Sigmoid colon (tissue), 7 donors: Measurements from ENCODE around the gene ZNF512B. TPM values are rescaled to one million over a fixed set of nuclear protein-coding genes. Genes with fewer than 3 reads are reported as not detected.

Experiments used
- DNase-seq: peaks from one replicate; pipeline ENCODE4 v3.0.0-alpha.2; 2019
- H3K27ac ChIP-seq, 4 donors: fragments of 200-600 bp; sonication (generic); one replicate each; pipeline ENCODE4 v1.5.1; 2016 to 2019; ENCODE audit warnings: mild to moderate bottlenecking in 1 of 4
- H3K27me3 ChIP-seq, 3 donors: fragments of 200-600 bp; sonication (generic); one replicate each; pipeline ENCODE4 v1.5.1; 2019; ENCODE audit warnings: mild to moderate bottlenecking in 1 of 3
- H3K36me3 ChIP-seq, 4 donors: fragments of 200-600 bp; sonication (generic); one replicate each; pipeline ENCODE4 v1.5.1; 2016 to 2019
- H3K4me1 ChIP-seq, 4 donors: fragments of 200-600 bp; sonication (generic); one replicate each; pipeline ENCODE4 v1.5.1; 2017 to 2019
- H3K4me3 ChIP-seq, 4 donors: fragments of 200-600 bp; sonication (generic); one replicate each; pipeline ENCODE4 v1.5.1; 2017 to 2019; ENCODE audit warnings: mild to moderate bottlenecking in 2 of 4, moderate library complexity in 1 of 4
- H3K9me3 ChIP-seq, 4 donors: fragments of 200-600 bp in 3 of 4; sonication (generic) in 3 of 4; one replicate each; pipeline versions ENCODE4 v1.5.1 to v1.6.1; 2013 to 2019
- EP300 ChIP-seq, 4 donors: sonication (generic); formaldehyde crosslinking; IDR thresholded peaks; one replicate each; pipeline ENCODE4 v1.6.1; 2017; ENCODE audit warnings: antibody characterized with exemption in 4 of 4
- POLR2A ChIP-seq, 2 donors: fragments of 450-650 bp; IDR thresholded peaks; one replicate each; pipeline ENCODE4 v1.6.1; 2016; ENCODE audit warnings: antibody characterized with exemption in 2 of 2, mild to moderate bottlenecking in 2 of 2, moderate library complexity in 2 of 2
- POLR2AphosphoS5 ChIP-seq, 4 donors: sonication (generic); formaldehyde crosslinking; IDR thresholded peaks; one replicate each; pipeline ENCODE4 v1.6.1; 2017; ENCODE audit warnings: antibody characterized with exemption in 4 of 4
- WGBS, 2 donors: extraction: QIAGEN DNeasy Blood & Tissue Kit; methylation state at CpG; one replicate each; pipeline ENCODE4 v1.1.7; 2013; 5-methylcytosine and 5-hydroxymethylcytosine counted together
- intact Hi-C: fragments of 100-400 bp; cut with DNase I; formaldehyde crosslinking; loops from one replicate; pipeline ENCODE4 v1.15.1; 2023
- polyA plus RNA-seq, 3 donors: library from polyadenylated mRNA; stranded (reverse); fragments of 200-250 nt; gene quantifications; one replicate each; pipeline ENCODE4 v1.2.3, GENCODE V29; 2013
- total RNA-seq, 4 donors: library from RNA; depleted of rRNA; stranded (reverse); fragments of >200 nt; gene quantifications; one replicate each; pipeline ENCODE4 v1.1.0, GENCODE V29; 2016
- TF ChIP-seq, protein P1 (sequence below), 4 experiments: fragments of 450-650 bp in 3 of 4; fragments of 200-600 bp in 1 of 4; IDR thresholded peaks; one replicate each; pipeline ENCODE4 v1.5.1; 2016 to 2019; ENCODE audit warnings: antibody characterized with exemption in 4 of 4, mild to moderate bottlenecking in 3 of 4, moderate library complexity in 2 of 4
- donor health status: healthy with polysubstance abuse.
- donor health status: Bipolar disorder and iron deficiency.
- donor health status: healthy.

Gene ZNF512B
- total and polyA plus RNA-seq, 7 donors = 0.23 to 10.8 (median 5.5) TPM

DNA sequence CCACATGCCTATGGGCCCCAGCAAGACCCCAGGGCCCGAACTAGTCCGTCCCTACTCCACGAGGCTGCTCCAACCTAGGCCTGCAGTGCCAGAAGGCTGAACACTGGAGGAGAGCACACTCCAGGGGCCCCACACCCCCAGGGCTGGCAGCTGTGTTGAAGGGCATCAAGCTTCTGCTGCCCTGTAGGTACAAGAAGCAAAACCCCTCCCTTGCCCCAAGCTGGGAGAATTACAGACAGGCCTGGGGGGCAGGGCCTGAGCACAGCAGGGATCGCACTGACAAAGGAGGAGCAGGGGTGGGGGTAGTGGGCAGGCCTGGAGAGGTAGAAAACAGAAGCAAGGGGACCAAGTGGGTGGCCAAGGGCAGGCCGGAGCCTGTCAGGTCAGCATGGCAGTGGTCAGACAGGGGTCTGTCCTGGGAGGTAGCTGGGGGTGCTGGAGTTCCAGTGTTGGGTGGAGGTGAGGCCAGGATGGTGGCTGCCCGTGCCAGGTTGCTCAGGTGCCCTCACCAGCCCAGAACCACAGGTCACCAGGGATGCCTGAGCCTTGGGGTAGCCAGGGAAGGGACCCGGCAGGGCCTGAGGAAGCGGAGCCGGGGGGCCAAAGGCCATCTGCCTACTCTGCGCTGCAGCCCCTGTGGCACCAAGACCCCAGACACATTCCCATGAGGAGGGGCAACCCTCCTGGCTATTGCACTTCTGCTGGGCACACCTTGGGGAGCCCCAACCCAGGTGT, 10.6 kb downstream of the ZNF512B start:
- no peak for DNase-seq
- Histone ChIP-seq H3K36me3 (peaks cover 0 to 47% (median 18%) of the 10 kb centered on the region in 4 donors), H3K4me1 (peaks cover 0 to 31% (median 26%) of the 10 kb centered on the region in 4 donors), H3K9me3 (no peaks in the 10 kb centered on the region), H3K4me3 (no peak overlapping the region), H3K27me3 (no peaks in the 10 kb centered on the region), H3K27ac (no peak overlapping the region)
- WGBS, 2 donors = 91% methylated on average over 10 of the region's 10 CpGs
- TF ChIP-seq, protein P1, sequence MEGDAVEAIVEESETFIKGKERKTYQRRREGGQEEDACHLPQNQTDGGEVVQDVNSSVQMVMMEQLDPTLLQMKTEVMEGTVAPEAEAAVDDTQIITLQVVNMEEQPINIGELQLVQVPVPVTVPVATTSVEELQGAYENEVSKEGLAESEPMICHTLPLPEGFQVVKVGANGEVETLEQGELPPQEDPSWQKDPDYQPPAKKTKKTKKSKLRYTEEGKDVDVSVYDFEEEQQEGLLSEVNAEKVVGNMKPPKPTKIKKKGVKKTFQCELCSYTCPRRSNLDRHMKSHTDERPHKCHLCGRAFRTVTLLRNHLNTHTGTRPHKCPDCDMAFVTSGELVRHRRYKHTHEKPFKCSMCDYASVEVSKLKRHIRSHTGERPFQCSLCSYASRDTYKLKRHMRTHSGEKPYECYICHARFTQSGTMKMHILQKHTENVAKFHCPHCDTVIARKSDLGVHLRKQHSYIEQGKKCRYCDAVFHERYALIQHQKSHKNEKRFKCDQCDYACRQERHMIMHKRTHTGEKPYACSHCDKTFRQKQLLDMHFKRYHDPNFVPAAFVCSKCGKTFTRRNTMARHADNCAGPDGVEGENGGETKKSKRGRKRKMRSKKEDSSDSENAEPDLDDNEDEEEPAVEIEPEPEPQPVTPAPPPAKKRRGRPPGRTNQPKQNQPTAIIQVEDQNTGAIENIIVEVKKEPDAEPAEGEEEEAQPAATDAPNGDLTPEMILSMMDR (IDR thresholded peaks at IDR 0.05) = no peak
- TF ChIP-seq EP300 (IDR thresholded peaks at IDR 0.05) (no peak), POLR2A (IDR thresholded peaks at IDR 0.05) (no peak), POLR2AphosphoS5 (IDR thresholded peaks at IDR 0.05) (no peak)
- intact Hi-C loops = no loop called here

DNA sequence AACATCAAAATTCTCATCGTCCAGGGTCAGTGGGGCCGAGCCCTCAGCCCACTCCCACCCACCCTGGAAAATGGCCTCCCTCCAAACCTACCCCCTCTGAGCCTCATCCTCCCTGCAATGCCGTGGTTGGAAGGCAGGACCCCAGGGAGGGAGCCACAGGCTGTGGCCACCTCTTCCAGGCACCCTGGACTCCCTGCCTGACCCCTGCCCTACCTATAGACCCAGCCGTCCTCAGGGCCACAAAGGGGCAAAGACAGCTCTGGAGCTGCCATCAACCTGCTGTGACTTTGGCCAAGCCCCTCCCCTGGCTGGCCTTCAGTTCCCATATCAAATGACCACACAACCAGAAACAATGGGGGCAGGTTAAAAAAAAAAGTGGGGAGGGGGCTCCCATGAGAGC, 11.3 kb downstream of the ZNF512B start:
- no peak for DNase-seq
- H3K9me3 ChIP-seq = no peaks in the 10 kb centered on the region
- TF ChIP-seq EP300 (IDR thresholded peaks at IDR 0.05) = no peak
- TF ChIP-seq, protein P1 (IDR thresholded peaks at IDR 0.05) = no peak
- no peak for TF ChIP-seq POLR2A (IDR thresholded peaks at IDR 0.05)
- no peak for TF ChIP-seq POLR2AphosphoS5 (IDR thresholded peaks at IDR 0.05)
- 71 to 83% methylated on average over 4 of the region's 4 CpGs for WGBS, 2 donors
- intact Hi-C loops = no loop called here
- no peak overlapping the region for H3K4me3 ChIP-seq
- H3K36me3 ChIP-seq = peaks cover 0 to 41% (median 14%) of the 10 kb centered on the region in 4 donors
- H3K4me1 ChIP-seq = peaks cover 0 to 37% (median 33%) of the 10 kb centered on the region in 4 donors
- H3K27me3 ChIP-seq = no peaks in the 10 kb centered on the region
- H3K27ac ChIP-seq = no peak overlapping the region

DNA sequence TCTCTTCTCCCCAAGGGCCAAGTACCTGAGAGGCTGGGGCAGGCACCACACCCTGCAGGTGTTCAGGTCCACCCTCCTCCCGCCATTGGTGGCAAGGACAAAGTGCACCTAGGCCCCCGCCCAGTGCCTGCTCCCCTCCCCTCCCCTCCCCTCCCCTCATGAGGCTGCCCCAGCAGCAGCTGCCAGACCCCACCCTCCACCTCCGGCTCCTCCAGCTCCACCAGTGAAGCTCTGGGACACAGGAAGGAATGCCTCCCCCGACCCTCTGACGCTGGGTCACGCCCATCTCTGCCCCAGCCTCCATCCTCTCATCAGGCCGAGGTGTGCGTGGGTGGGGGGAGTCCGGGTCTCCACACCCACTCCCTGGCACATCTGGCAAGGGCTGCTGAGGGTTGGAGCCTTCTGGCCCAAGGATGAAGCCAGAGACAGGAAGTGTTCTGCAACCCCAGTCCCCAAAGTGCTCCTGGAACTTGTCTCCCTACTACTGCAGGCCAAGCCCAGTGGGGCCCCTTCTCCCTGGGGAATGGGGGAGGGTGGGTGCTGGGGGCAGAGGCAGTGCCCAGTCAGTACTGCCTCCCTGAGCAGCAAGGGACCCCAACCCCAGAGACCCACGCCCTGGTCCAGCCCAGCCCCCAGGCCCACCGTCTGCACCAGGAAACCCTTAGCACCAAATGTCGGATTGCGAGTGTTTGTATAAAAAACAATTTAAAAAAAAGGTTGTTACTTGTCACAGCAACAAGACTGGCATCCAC, 11.9 kb downstream of the ZNF512B start:
- intact Hi-C loops = no loop called here
- no peaks in the 10 kb centered on the region for H3K9me3 ChIP-seq
- no peaks in the 10 kb centered on the region for H3K27me3 ChIP-seq
- no peak for DNase-seq
- H3K4me3 ChIP-seq = peak overlapping the region in 1 of 4 donors; percentile 91
- WGBS, 2 donors = 19 to 49% methylated on average over 13 of the region's 13 CpGs
- peaks cover 0 to 35% (median 10%) of the 10 kb centered on the region in 4 donors for H3K36me3 ChIP-seq
- TF ChIP-seq POLR2A (IDR thresholded peaks at IDR 0.05) (no peak), EP300 (IDR thresholded peaks at IDR 0.05) (no peak), POLR2AphosphoS5 (IDR thresholded peaks at IDR 0.05) (no peak)
- TF ChIP-seq, protein P1 (IDR thresholded peaks at IDR 0.05) = no peak
- peak overlapping the region; percentile 71 to 99 (median 78) for H3K27ac ChIP-seq
- H3K4me1 ChIP-seq = peaks cover 0 to 43% (median 39%) of the 10 kb centered on the region in 4 donors

DNA sequence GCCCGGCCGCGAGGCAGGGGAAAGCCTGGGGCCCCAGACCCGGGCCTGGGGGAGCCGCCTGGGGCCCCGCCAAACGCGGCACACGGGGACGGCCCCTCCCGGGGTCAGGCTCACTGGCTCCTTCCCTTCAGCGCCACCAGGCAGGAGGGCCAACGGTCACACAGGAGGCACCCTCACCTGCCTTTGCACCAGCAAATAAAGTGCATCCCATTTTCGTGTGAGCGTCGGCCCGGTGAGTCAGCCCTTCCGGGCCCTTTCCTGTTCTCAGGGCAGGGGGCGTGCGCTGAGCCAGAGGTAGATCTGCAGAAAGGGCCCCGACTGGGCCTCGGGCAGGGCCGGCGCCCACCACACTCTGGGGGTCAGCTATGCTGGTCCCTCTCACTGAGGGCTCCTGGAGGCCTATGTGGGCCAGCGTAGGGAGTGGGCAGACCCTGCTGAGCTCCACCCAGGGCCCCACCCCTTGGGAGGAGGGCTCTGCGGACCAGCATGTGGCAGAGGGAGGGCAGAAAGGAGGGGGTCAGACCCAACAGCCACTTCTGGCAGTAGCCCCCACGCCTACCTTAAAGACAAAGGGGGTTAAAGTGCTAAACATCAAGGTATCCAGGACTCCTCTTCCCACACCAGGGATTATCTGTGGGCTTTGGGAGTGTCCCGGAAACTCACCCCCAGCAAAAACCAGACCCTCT, 12.6 kb downstream of the ZNF512B start:
- Histone ChIP-seq H3K4me3 (peak overlapping the region; percentile 40 to 100 (median 94)), H3K27me3 (no peaks in the 10 kb centered on the region), H3K36me3 (peaks cover 0 to 27% (median 6%) of the 10 kb centered on the region in 4 donors), H3K9me3 (no peaks in the 10 kb centered on the region), H3K27ac (peak overlapping the region; percentile 71 to 99 (median 78)), H3K4me1 (peaks cover 0 to 50% (median 46%) of the 10 kb centered on the region in 4 donors)
- 1 to 3% methylated on average over 28 of the region's 28 CpGs for WGBS, 2 donors
- TF ChIP-seq POLR2A (IDR thresholded peaks at IDR 0.05) (peak in 1 of 2 donors; percentile 38), EP300 (IDR thresholded peaks at IDR 0.05) (no peak), POLR2AphosphoS5 (IDR thresholded peaks at IDR 0.05) (peak; percentile 56 to 65 (median 61))
- TF ChIP-seq, protein P1 (IDR thresholded peaks at IDR 0.05) = no peak
- intact Hi-C loops = no loop called here
- peak; percentile 85 for DNase-seq
